Mammary epithelial cell (primary cell): ENCODE measurements around the gene CDRT4.

ENCODE experiments used
- EZH2 ChIP-seq: IDR thresholded peaks from 2 replicates; pipeline ENCODE4 v1.6.1; 2012; ENCODE audit warnings: low read length, inconsistent platforms, borderline replicate concordance
- TF ChIP-seq, protein P1 (sequence below), 2 donors: IDR thresholded peaks in 1 of 2; conservative IDR thresholded peaks in 1 of 2; 2 replicates each; pipeline ENCODE4 v1.5.1; 2011 to 2012; ENCODE audit warnings: inconsistent platforms in 2 of 2, low read length in 2 of 2, mild to moderate bottlenecking in 2 of 2, control low read depth in 1 of 2, low read depth in 1 of 2; ENCODE audit not compliant: insufficient read depth in 1 of 2; ENCODE audit errors: extremely low read depth in 1 of 2

DNA sequence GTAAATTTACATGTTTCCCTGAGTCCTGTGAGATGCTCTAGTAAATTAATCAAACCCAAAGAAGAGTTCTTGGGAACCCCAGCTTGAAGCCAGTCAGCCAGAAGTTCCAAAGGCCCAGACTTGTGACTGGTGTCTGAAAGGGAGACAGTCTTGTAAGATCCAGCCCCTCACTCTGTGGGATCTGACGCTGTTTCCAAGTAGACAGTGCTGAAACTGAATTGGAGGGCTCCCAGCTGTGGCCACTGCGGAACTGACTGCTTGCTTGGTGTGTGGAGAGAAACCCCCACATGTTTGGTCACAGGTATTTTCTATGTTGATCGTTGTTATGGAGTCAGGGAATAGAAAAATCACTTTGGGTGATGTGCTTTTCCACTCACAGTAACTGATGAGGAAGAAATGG lies 5.5 kb upstream of the CDRT4 start:
- TF ChIP-seq, protein P1, sequence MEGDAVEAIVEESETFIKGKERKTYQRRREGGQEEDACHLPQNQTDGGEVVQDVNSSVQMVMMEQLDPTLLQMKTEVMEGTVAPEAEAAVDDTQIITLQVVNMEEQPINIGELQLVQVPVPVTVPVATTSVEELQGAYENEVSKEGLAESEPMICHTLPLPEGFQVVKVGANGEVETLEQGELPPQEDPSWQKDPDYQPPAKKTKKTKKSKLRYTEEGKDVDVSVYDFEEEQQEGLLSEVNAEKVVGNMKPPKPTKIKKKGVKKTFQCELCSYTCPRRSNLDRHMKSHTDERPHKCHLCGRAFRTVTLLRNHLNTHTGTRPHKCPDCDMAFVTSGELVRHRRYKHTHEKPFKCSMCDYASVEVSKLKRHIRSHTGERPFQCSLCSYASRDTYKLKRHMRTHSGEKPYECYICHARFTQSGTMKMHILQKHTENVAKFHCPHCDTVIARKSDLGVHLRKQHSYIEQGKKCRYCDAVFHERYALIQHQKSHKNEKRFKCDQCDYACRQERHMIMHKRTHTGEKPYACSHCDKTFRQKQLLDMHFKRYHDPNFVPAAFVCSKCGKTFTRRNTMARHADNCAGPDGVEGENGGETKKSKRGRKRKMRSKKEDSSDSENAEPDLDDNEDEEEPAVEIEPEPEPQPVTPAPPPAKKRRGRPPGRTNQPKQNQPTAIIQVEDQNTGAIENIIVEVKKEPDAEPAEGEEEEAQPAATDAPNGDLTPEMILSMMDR (conservative IDR thresholded peaks at IDR 0.05 in 1 of 2, IDR thresholded peaks at IDR 0.05 in 1 of 2; ENCODE audit: extremely low read depth in 1 of 2, insufficient read depth in 1 of 2, low read depth in 1 of 2, low read length in 2 of 2) = no peak
- TF ChIP-seq EZH2 = no peak
